GM18909 (cell line): Measurements from ENCODE around the gene ZDHHC14.

Source experiments
- ATAC-seq: cut with Tn5 transposase; IDR thresholded peaks from one replicate; pipeline ENCODE4 v1.9.1; 2021; ENCODE audit warnings: mild to moderate bottlenecking; ENCODE audit not compliant: unreplicated experiment, poor library complexity

The ZDHHC14 gene

GRCh38 chr6:157629220-157629619 is 248.2 kb downstream of the ZDHHC14 start:
- no peak for ATAC-seq

- ATAC-seq = no peak
These were observed 249.6 kb downstream of the ZDHHC14 start for GRCh38 chr6:157630463-157631080.

GRCh38 chr6:157631412-157631811 is 250.4 kb downstream of the ZDHHC14 start:
- no peak for ATAC-seq

GRCh38 chr6:157631838-157632614 is 251.0 kb downstream of the ZDHHC14 start:
- no peak for ATAC-seq

- no peak for ATAC-seq
These were observed 251.8 kb downstream of the ZDHHC14 start for GRCh38 chr6:157632821-157633220.

GRCh38 chr6:157634546-157634945 is 253.6 kb downstream of the ZDHHC14 start:
- ATAC-seq = no peak

GRCh38 chr6:157635388-157636244 is 254.6 kb downstream of the ZDHHC14 start:
- no peak for ATAC-seq

- ATAC-seq = no peak
These were observed 256.5 kb downstream of the ZDHHC14 start for GRCh38 chr6:157637516-157637915.

GRCh38 chr6:157637941-157638662 is 257.1 kb downstream of the ZDHHC14 start:
- no peak for ATAC-seq

- no peak for ATAC-seq
These were observed 257.8 kb downstream of the ZDHHC14 start for GRCh38 chr6:157638779-157639178.

- no peak for ATAC-seq
These were observed 259.9 kb downstream of the ZDHHC14 start for GRCh38 chr6:157640746-157641451.

GRCh38 chr6:157641837-157642236 is 260.8 kb downstream of the ZDHHC14 start:
- ATAC-seq = no peak

GRCh38 chr6:157642736-157643135 is 261.7 kb downstream of the ZDHHC14 start:
- ATAC-seq = no peak

- ATAC-seq = no peak
These were observed 263.2 kb downstream of the ZDHHC14 start for GRCh38 chr6:157644043-157644810.

GRCh38 chr6:157645201-157645795 is 264.3 kb downstream of the ZDHHC14 start:
- no peak for ATAC-seq

GRCh38 chr6:157646012-157646411 is 265.0 kb downstream of the ZDHHC14 start:
- no peak for ATAC-seq

GRCh38 chr6:157647261-157647915 is 266.4 kb downstream of the ZDHHC14 start:
- no peak for ATAC-seq

- no peak for ATAC-seq
These were observed 267.6 kb downstream of the ZDHHC14 start for GRCh38 chr6:157648561-157648960.
